H1 (cell line): Measurements from ENCODE around the gene SASH3. TPM values are rescaled to one million over a fixed set of nuclear protein-coding genes. Genes with fewer than 3 reads are reported as not detected.

Experiments used
- CBX5 ChIP-seq: fragments of 300-800, 300-1000 bp; sonication (generic); IDR thresholded peaks from 2 replicates; pipeline ENCODE4 v1.7.1; 2016; ENCODE audit warnings: antibody characterized with exemption, low read length, low read depth
- CEBPB ChIP-seq: IDR thresholded peaks from 2 replicates; pipeline ENCODE4 v1.6.1; 2012; ENCODE audit warnings: low read depth, low read length
- NRF1 ChIP-seq: IDR thresholded peaks from 2 replicates; pipeline ENCODE4 v1.6.1; 2011; ENCODE audit warnings: mild to moderate bottlenecking, low read depth, low read length, improper control_type of control experiment
- SIN3A ChIP-seq, 2 experiments: IDR thresholded peaks in 1 of 2; conservative IDR thresholded peaks in 1 of 2; 2 replicates each; pipeline ENCODE4 v1.6.1; 2011 to 2012; ENCODE audit warnings: low read length in 2 of 2, improper control_type of control experiment in 1 of 2, low read depth in 1 of 2, mild to moderate bottlenecking in 1 of 2
- SIRT6 ChIP-seq: IDR thresholded peaks from one replicate; pipeline ENCODE4 v1.7.1; 2012; ENCODE audit warnings: low read length, inconsistent platforms
- polyA plus RNA-seq, 7 experiments: library from polyadenylated mRNA; depleted of rRNA in 3 of 7; stranded (reverse) in 5 of 7; unstranded in 2 of 7; fragments of >200 nt in 5 of 7; fragments of 200-250 nt in 2 of 7; gene quantifications; 1 replicate in 5 of 7; 2 replicates in 1 of 7; 4 replicates in 1 of 7; pipeline versions ENCODE4 v1.2.1 to v1.2.3, GENCODE V29; 2011 to 2013; ENCODE audit warnings: missing spikeins in 2 of 7, mixed read lengths in 2 of 7
- total RNA-seq: library from RNA; stranded (reverse); fragmentation: NEBNext Ultra II Directional; extraction: Animal tissue kit (Norgen Biotek cat#: 25700); gene quantifications from 2 replicates; pipeline ENCODE4 v1.2.1, GENCODE V29; 2021
- TF ChIP-seq, protein P1 (sequence below): fragments of 300-600 bp; sonication (generic); IDR thresholded peaks from 2 replicates; pipeline ENCODE4 v1.7.1; 2012; ENCODE audit warnings: low read length, moderate library complexity, mild to moderate bottlenecking, inconsistent platforms; ENCODE audit not compliant: insufficient replicate concordance

The SASH3 gene
- total and polyA plus RNA-seq, 2 of the 8 experiments (the other 6 are each of a cell fraction or from before 2014, with no cell fraction given), result not detected

- TF ChIP-seq, protein P1, sequence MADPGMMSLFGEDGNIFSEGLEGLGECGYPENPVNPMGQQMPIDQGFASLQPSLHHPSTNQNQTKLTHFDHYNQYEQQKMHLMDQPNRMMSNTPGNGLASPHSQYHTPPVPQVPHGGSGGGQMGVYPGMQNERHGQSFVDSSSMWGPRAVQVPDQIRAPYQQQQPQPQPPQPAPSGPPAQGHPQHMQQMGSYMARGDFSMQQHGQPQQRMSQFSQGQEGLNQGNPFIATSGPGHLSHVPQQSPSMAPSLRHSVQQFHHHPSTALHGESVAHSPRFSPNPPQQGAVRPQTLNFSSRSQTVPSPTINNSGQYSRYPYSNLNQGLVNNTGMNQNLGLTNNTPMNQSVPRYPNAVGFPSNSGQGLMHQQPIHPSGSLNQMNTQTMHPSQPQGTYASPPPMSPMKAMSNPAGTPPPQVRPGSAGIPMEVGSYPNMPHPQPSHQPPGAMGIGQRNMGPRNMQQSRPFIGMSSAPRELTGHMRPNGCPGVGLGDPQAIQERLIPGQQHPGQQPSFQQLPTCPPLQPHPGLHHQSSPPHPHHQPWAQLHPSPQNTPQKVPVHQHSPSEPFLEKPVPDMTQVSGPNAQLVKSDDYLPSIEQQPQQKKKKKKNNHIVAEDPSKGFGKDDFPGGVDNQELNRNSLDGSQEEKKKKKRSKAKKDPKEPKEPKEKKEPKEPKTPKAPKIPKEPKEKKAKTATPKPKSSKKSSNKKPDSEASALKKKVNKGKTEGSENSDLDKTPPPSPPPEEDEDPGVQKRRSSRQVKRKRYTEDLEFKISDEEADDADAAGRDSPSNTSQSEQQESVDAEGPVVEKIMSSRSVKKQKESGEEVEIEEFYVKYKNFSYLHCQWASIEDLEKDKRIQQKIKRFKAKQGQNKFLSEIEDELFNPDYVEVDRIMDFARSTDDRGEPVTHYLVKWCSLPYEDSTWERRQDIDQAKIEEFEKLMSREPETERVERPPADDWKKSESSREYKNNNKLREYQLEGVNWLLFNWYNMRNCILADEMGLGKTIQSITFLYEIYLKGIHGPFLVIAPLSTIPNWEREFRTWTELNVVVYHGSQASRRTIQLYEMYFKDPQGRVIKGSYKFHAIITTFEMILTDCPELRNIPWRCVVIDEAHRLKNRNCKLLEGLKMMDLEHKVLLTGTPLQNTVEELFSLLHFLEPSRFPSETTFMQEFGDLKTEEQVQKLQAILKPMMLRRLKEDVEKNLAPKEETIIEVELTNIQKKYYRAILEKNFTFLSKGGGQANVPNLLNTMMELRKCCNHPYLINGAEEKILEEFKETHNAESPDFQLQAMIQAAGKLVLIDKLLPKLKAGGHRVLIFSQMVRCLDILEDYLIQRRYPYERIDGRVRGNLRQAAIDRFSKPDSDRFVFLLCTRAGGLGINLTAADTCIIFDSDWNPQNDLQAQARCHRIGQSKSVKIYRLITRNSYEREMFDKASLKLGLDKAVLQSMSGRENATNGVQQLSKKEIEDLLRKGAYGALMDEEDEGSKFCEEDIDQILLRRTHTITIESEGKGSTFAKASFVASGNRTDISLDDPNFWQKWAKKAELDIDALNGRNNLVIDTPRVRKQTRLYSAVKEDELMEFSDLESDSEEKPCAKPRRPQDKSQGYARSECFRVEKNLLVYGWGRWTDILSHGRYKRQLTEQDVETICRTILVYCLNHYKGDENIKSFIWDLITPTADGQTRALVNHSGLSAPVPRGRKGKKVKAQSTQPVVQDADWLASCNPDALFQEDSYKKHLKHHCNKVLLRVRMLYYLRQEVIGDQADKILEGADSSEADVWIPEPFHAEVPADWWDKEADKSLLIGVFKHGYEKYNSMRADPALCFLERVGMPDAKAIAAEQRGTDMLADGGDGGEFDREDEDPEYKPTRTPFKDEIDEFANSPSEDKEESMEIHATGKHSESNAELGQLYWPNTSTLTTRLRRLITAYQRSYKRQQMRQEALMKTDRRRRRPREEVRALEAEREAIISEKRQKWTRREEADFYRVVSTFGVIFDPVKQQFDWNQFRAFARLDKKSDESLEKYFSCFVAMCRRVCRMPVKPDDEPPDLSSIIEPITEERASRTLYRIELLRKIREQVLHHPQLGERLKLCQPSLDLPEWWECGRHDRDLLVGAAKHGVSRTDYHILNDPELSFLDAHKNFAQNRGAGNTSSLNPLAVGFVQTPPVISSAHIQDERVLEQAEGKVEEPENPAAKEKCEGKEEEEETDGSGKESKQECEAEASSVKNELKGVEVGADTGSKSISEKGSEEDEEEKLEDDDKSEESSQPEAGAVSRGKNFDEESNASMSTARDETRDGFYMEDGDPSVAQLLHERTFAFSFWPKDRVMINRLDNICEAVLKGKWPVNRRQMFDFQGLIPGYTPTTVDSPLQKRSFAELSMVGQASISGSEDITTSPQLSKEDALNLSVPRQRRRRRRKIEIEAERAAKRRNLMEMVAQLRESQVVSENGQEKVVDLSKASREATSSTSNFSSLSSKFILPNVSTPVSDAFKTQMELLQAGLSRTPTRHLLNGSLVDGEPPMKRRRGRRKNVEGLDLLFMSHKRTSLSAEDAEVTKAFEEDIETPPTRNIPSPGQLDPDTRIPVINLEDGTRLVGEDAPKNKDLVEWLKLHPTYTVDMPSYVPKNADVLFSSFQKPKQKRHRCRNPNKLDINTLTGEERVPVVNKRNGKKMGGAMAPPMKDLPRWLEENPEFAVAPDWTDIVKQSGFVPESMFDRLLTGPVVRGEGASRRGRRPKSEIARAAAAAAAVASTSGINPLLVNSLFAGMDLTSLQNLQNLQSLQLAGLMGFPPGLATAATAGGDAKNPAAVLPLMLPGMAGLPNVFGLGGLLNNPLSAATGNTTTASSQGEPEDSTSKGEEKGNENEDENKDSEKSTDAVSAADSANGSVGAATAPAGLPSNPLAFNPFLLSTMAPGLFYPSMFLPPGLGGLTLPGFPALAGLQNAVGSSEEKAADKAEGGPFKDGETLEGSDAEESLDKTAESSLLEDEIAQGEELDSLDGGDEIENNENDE, result no peak
- TF ChIP-seq NRF1 (no peak), CEBPB (no peak), SIRT6 (no peak), SIN3A (conservative IDR thresholded peaks at IDR 0.05 in 1 of 2, IDR thresholded peaks at IDR 0.05 in 1 of 2; ENCODE audit: low read depth in 1 of 2, low read length in 2 of 2) (no peak), CBX5 (no peak)
Observed at GRCh38 chrX:129769467-129770154, 10.1 kb upstream of the SASH3 start (continued).
